HTR-8/SVneo (cell line): ENCODE results near the gene P4HB.

Experiments
- DNase-seq: peaks from one replicate; pipeline ENCODE4 v3.0.0; 2011; ENCODE audit warnings: low spot score, mixed read lengths; ENCODE audit not compliant: insufficient read length
- FAIRE-seq: peaks from 2 replicates; lab custom pipeline; 2011; peaks lifted over from hg19 to GRCh38; lab: Jason Lieb, UNC

Gene P4HB

GRCh38 chr17:81869221-81870130 is 9.1 kb upstream of the P4HB start:
- DNase-seq (no peak), FAIRE-seq (no peak)

DNA sequence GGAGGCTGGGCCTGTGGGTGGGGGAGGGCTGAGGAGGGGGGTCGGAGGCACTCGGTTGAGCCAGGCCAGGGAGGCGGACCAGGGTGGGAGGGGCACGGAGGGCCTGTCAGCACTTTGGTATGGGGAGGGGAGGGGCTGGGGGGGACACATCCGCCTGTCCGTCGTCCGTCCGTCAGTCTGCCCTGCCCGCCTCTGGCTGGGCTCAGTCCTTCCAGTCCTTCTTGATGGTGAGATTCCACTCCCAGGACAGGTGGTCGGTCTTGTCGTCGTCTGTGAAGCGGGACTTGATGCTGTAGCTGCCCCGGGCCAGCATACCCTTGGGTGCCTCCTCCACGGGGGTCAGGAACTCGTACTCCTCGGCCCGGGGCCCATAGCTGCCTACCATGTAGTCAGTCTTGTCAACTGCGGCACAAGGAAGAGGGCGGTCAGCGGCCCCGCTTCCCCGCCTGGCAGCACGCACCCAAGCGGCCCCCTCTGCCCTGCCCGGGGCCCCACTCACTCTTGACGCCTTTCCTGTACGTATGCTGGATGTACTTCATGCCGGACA is 8.4 kb upstream of the P4HB start:
- FAIRE-seq (peak; percentile 62), DNase-seq (peak; percentile 66)

GRCh38 chr17:81867991-81868673 is 7.8 kb upstream of the P4HB start:
- FAIRE-seq (no peak), DNase-seq (no peak)

GRCh38 chr17:81867170-81867990 is 7.0 kb upstream of the P4HB start:
- no peak for DNase-seq
- FAIRE-seq = no peak

DNA sequence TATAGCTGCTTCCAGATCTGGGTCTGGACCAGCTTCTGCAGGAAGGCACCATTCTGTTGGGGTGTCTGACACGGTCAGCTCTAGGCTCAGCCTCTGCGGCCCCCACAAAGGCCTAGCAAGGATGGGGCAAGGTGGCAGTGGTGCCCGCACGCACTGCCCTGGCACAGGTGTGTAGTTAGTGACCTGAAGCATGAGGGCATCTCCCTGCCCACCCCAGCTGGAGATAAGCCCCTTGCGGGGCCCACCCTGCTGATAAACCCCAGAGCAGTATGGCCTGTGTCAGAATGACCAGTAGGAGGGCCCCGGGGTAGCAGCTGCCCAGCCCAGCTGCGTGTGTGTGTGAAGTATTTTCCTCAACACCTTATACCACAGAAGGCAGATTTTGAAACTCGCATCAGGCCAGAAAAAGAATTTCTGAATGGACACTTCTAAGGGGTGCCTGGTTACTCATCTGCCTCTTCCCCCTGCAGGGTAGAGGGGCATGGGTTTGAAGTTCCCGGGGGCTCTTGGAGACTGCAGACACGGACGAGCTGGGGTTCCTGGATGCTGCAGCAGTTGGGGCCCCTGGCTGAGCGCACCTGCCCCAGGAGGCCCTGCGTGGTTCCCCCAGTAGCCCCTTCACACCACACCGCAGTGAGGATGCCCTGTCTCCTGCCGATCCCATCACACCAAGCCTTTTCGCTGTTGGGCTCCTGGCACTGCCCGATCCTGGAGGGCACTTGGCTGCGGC is 6.3 kb upstream of the P4HB start:
- FAIRE-seq = no peak
- DNase-seq = no peak

DNA sequence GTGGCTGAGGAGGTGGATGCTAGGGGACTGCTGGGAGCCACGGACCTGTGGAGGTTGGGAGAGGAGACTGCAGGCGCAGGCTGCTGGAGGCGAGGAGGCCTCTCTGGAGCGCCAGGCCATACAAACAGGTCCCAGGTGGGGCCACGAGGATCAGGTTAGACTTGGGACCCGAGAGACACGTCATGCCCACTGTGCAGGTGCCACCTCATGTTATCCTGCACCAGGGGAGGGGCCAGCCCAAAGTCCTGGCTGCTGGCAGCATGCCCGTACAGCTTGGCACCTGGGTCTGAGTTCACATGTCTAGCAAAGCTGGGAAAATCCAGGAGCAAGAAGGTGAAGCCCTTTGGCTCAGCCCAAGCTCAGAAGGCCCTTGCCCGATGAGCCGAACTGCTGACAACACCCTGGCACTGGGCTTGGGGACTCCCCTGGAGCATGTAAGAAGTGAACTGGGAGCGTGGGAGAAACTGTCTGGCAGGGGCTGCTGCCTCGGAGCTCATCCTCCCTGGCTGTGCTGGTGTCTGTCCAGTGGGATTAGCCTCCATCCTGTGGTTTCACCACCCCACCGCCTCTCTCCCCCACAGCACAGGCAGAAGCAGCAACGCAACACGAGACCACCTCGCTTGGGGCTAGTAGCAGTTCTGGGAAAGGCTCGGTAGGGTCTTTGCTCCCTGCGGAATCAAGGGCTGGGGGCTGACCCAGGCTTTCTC is 5.6 kb upstream of the P4HB start:
- DNase-seq (no peak), FAIRE-seq (no peak)

GRCh38 chr17:81865358-81865732 is 5.0 kb upstream of the P4HB start:
- FAIRE-seq = no peak

DNA sequence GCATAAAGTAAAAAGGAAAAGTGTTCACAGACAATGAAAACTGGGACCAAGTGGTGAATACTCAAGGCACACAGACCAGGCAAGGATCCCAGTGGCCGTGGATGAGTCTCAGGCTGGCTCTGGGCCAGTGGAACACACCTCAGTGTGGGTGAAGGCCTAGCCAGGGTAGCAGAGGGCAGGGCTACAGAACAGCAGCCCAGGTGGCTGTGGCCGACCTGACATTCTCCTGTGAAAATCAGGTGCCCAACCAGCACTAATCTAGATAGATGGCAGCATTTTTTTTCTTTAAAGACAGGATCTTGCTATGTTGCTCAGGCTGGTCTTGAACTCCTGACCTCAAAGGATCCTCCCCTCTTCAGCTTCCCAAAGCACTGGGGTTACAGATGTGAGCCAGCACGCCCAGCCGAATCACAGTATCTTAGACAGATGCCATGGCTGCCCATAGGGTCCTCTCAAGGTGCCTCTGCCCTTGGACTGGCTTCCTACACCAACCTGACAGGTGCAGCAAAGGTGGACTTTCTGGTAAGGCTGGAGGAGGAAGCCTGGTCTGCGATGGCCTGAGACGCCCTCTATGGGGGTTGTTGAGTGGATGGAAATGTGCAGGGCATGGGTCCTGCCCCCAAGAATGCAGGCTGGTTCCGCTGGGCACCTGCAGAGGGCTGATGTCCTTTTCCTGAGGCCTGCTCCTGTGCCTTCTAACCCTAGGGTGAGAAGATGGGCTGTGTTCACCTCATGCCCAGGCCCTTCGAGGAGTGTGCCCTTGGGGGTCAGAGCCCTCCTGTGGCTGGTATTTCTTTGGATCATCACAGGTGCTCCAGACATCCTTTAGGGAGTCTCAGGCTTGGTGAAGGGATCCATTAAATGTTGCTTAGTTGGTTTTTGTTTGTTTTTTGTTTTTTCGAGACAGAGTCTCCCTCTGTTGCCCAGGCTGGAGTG is 3.8 kb upstream of the P4HB start:
- FAIRE-seq = no peak
- no peak for DNase-seq

More at GRCh38 chr17:81865358-81865732, 5.0 kb upstream of the P4HB start:
- no peak for DNase-seq

GRCh38 chr17:81863123-81863675 is 2.9 kb upstream of the P4HB start:
- no peak for DNase-seq
- no peak for FAIRE-seq

GRCh38 chr17:81860756-81861568 is 627 bp upstream of the P4HB start:
- FAIRE-seq = peak; percentile 95

DNA sequence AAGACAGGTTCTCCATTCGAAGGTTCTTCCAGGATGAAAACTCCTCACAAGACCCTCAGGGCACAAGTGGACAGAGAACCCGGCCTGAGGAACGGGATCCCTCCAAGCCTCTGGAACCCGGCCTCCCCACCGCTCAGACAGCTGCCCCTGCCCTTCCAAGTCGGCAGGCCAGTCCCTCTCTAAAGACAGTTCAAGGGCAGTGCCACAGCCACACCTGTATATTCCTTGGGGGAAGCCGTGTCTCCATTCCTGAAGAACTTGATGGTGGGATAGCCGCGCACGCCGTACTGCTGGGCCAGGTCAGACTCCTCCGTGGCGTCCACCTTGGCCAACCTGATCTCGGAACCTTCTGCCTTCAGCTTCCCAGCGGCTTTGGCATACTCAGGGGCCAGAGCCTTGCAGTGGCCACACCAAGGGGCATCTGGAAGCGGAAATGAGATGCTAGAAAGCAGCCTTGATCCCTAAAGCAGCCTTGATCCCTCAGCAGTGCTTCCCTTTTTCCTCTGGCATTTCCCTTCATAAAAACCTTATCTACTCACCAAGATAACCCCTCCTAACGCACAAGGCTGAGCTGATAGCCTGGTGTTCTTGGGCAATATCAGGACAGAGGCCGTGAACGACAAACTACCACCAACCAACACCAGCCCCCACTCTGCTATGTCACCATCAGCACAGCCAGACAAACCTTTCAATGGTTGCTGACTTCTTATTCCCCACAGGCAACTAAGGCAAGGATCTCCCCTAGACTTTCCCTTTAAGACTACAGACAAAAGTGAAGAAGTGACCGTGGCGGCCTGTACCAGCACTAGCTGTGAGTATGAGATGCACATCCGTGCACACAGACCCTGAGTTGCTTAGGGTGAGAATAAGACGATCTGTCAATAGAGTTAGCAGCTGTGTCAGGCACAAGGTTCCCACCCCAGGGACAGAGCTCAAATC is 1.1 kb downstream of the P4HB start:
- DNase-seq (no peak), FAIRE-seq (no peak)

More at GRCh38 chr17:81860756-81861568, 627 bp upstream of the P4HB start:
- DNase-seq = peak; percentile 99

DNA sequence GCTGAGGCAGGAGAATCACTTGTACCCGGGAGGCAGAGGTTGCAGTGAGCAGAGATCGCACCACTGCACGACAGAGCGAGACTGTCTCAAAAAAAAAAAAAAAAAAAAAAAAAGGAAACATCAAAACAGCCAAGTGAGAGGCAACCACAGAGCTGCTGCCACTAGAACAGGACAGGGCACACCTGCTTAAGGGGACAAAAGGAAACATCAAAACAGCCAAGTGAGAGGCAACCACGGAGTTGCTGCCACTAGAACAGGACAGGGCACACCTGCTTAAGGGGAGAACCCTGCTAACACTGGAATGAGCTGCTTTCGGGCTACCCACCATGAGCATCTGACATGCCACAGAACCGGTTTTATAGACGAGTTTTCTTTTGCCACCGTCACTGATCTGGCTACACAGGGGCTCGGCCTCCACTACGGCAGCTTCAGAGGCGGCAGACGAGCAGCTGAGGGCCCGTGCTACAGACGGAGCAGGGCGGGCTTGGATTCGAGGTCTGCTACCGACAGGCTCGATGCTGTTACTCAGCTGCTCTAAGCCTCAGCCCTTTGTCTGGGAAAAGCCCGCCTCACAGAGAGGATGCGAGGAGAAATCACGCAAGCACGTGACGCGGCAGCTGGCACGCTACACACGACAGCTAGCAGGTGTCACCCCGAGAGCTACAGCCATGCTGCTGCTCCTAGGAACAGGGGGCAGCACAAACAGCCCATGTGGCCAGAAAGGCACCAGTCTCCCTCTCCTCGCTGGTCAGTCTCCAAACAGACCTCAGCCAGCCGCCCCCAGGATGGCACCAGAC is 2.0 kb downstream of the P4HB start:
- DNase-seq (no peak), FAIRE-seq (no peak)

DNA sequence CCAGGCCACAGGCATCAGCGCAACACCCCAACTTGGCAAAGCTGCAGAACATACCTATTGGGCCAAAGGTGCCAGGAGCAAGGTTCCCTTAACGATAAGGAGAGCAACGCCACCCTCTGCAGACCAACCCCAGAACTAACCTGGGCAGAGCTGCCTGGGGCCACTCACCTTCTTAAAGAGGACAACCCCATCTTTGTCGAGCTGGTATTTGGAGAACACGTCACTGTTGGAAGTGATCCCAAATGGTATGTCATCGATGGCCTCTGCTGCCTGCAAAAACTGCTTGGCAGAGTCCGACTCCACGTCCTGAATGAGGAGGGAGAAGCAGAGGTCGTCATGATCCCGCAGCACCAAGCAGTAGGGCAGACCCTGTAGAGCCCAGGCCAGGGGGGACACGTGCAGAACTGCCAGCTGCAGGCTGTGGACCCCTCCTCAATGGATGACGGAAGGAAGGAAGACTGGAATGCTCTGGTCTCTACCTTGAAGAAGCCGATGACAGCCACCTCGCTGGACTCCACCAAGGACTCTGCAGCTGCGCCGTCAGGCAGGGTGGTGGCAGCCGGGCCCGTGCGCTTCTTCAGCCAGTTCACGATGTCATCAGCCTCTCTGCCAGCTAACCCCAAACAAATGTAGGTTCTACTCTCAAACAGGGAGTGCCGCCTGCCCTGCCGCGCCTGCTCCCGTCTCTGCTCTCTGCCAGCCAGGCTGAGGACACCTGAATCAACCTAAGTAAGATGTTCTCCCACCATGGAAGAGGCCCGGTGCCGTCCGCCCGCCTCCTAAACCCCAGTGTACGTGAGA is 5.2 kb downstream of the P4HB start:
- FAIRE-seq (no peak), DNase-seq (no peak)

DNA sequence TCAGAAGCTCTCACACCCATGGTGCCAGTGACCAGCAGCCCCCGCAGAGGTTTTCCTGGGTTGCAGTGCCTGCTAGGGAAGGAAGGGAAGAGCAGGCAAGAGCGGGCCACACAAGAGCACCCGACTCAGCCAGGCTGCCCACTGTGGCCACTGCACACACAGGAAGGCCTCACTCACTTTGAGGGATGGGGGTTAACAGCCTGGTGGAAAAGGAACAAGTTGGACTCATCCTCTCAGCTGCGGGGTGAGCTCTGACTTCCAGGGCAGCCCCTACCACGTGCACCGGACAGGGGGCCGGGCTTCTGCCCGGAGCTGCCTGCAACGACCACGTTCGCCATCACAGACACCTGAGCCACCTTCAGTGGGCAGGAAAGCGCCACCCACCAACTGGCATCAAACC is 8.1 kb downstream of the P4HB start:
- FAIRE-seq = no peak

More for the DNA sequence above, 8.1 kb downstream of the P4HB start:
- DNase-seq = no peak
